H1 (cell line): ENCODE results near the gene LPP. TPM values are rescaled to one million over a fixed set of nuclear protein-coding genes. Genes with fewer than 3 reads are reported as not detected.

Experiments
- CTBP2 ChIP-seq: IDR thresholded peaks from 2 replicates; pipeline ENCODE4 v1.7.0; 2011; ENCODE audit warnings: borderline replicate concordance, mild to moderate bottlenecking, moderate library complexity, mixed read lengths, low read length; ENCODE audit not compliant: insufficient read depth, insufficient read length
- polyA plus RNA-seq, 7 experiments: library from polyadenylated mRNA; depleted of rRNA in 3 of 7; stranded (reverse) in 5 of 7; unstranded in 2 of 7; fragments of >200 nt in 5 of 7; fragments of 200-250 nt in 2 of 7; gene quantifications; 1 replicate in 5 of 7; 2 replicates in 1 of 7; 4 replicates in 1 of 7; pipeline versions ENCODE4 v1.2.1 to v1.2.3, GENCODE V29; 2011 to 2013; ENCODE audit warnings: missing spikeins in 2 of 7, mixed read lengths in 2 of 7
- total RNA-seq: library from RNA; stranded (reverse); fragmentation: NEBNext Ultra II Directional; extraction: Animal tissue kit (Norgen Biotek cat#: 25700); gene quantifications from 2 replicates; pipeline ENCODE4 v1.2.1, GENCODE V29; 2021

LPP gene
- total and polyA plus RNA-seq, 2 of the 8 experiments (the other 6 are each of a cell fraction or from before 2014, with no cell fraction given): 10.0 to 53.3 TPM

DNA sequence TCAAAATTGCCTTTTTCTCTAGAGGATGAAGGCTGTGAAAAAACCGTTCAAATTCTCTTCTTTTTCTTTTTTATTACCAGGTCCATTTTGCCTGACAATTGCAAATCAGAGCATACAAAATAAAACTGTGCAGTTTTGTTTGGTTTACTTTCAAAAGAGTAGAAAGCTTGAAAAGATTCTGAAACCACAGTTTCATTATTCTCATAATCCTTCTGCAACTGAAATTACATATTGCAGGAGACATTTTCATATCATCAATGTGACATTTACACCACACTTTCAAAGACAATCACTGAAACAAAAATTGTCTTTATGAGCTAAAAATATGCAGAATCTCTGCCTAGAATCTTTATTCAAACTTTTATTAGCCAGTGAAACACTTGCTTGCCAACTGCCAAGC lies 721.5 kb downstream of the LPP start (continued):
- TF ChIP-seq CTBP2: no peak
